Transverse colon (tissue), 4 donors: ENCODE results near the gene KLF7.

Experiments
- CTCF ChIP-seq, 5 experiments: fragments of 200-600 bp in 3 of 5; fragments of 450-650 bp in 2 of 5; sonication (generic) in 3 of 5; IDR thresholded peaks; 1 replicate in 2 of 5; 2 replicates in 3 of 5; pipeline ENCODE4 v1.5.1; 2016 to 2017; ENCODE audit warnings: antibody characterized with exemption in 5 of 5, inconsistent platforms in 3 of 5, mild to moderate bottlenecking in 2 of 5, moderate library complexity in 1 of 5
- EP300 ChIP-seq: sonication (generic); formaldehyde crosslinking; IDR thresholded peaks from one replicate; pipeline ENCODE4 v1.6.1; 2017; ENCODE audit warnings: antibody characterized with exemption, low read depth
- POLR2AphosphoS5 ChIP-seq, 3 donors: sonication (generic); formaldehyde crosslinking; IDR thresholded peaks; one replicate each; pipeline ENCODE4 v1.6.1; 2016; ENCODE audit warnings: antibody characterized with exemption in 3 of 3

GRCh38 chr2:207206011-207206410, 40.3 kb upstream of the KLF7 start:
- TF ChIP-seq CTCF (IDR thresholded peaks at IDR 0.05) (no peak), EP300 (no peak), POLR2AphosphoS5 (IDR thresholded peaks at IDR 0.05) (no peak)
